IPS DF 4.7 (cell line): Measurements from ENCODE around the gene TAS2R41.
"Not testable (repeated sequence)": the region's sequence is repeated elsewhere in the genome, so short reads cannot be mapped to it uniquely, and the experiment has no call there.

ENCODE experiments used
- DNase-seq: peaks from one replicate; pipeline ENCODE4 v3.0.0-alpha.2; 2013; ENCODE audit warnings: low spot score; ENCODE audit errors: extremely low read depth

TAS2R41 gene

GRCh38 chr7:143456992-143457793, 20.5 kb upstream of the TAS2R41 start:
- DNase-seq = no peak

GRCh38 chr7:143458263-143458662, 19.4 kb upstream of the TAS2R41 start:
- no peak for DNase-seq

- no peak for DNase-seq
These were observed 19.0 kb upstream of the TAS2R41 start for GRCh38 chr7:143458681-143459080.

- no peak for DNase-seq
These were observed 18.3 kb upstream of the TAS2R41 start for GRCh38 chr7:143459359-143459758.

- no peak for DNase-seq
These were observed 17.2 kb upstream of the TAS2R41 start for GRCh38 chr7:143460271-143460979.

- no peak for DNase-seq
These were observed 15.6 kb upstream of the TAS2R41 start for GRCh38 chr7:143462045-143462444.

GRCh38 chr7:143463556-143463955, 14.1 kb upstream of the TAS2R41 start:
- no peak for DNase-seq

GRCh38 chr7:143463957-143464356, 13.7 kb upstream of the TAS2R41 start:
- DNase-seq = no peak

- no peak for DNase-seq
These were observed 9.9 kb upstream of the TAS2R41 start for GRCh38 chr7:143467724-143468123.

- DNase-seq = not testable (repeated sequence)
These were observed 5.5 kb upstream of the TAS2R41 start for GRCh38 chr7:143472071-143472689.

GRCh38 chr7:143479055-143479766, 1.5 kb downstream of the TAS2R41 start:
- no peak for DNase-seq

- no peak for DNase-seq
These were observed 2.8 kb downstream of the TAS2R41 start for GRCh38 chr7:143480501-143480900.

GRCh38 chr7:143484119-143484518, 6.4 kb downstream of the TAS2R41 start:
- no peak for DNase-seq

- DNase-seq = no peak
These were observed 7.4 kb downstream of the TAS2R41 start for GRCh38 chr7:143485094-143485493.

- DNase-seq = no peak
These were observed 7.8 kb downstream of the TAS2R41 start for GRCh38 chr7:143485500-143485899.

- DNase-seq = not testable (repeated sequence)
These were observed 8.6 kb downstream of the TAS2R41 start for GRCh38 chr7:143486266-143486665.

- DNase-seq = no peak
These were observed 9.4 kb downstream of the TAS2R41 start for GRCh38 chr7:143487061-143487460.

- DNase-seq = no peak
These were observed 9.9 kb downstream of the TAS2R41 start for GRCh38 chr7:143487566-143487965.

- peak; percentile 22 for DNase-seq
These were observed 13.1 kb downstream of the TAS2R41 start for GRCh38 chr7:143490717-143491306.

- DNase-seq = no peak
These were observed 14.4 kb downstream of the TAS2R41 start for GRCh38 chr7:143492043-143492471.
